ENCODE data around the gene MUC6.

GRCh38 chr11:993632-994167, 42.8 kb downstream of the MUC6 start:
- TF ChIP-seq EZH2 (IDR thresholded peaks at IDR 0.05; ENCODE audit: low read depth) (no peak), CTCF (conservative IDR thresholded peaks at IDR 0.05) (no peak)
